Measurements from ENCODE around the gene WWTR1. TPM values are rescaled to one million over a fixed set of nuclear protein-coding genes. Genes with fewer than 3 reads are reported as not detected.

WWTR1 gene
- total and polyA plus RNA-seq, 2 of the 8 experiments (the other 6 are each of a cell fraction or from before 2014, with no cell fraction given), result 15.7 to 18.6 TPM

GRCh38 chr3:149475451-149476060 lies 182.3 kb downstream of the WWTR1 start:
- H4K20me1 ChIP-seq (replicated peaks in 1 of 2; ENCODE audit: control insufficient read depth in 1 of 2, insufficient read depth in 2 of 2, low read length in 2 of 2), result no peaks in the 10 kb centered on the region
- no peak for TF ChIP-seq CBX5 (IDR thresholded peaks at IDR 0.05; ENCODE audit: low read depth, low read length)
- no peak for TF ChIP-seq POLR2A (IDR thresholded peaks at IDR 0.05; ENCODE audit: control extremely low read depth in 1 of 2, low read depth in 2 of 2, low read length in 2 of 2)
- no peak for TF ChIP-seq EGR1 (IDR thresholded peaks at IDR 0.05; ENCODE audit: borderline replicate concordance, low read depth, low read length)
- no peak for TF ChIP-seq SIX5 (IDR thresholded peaks at IDR 0.05; ENCODE audit: low read depth, low read length)
- TF ChIP-seq ZNF274 (IDR thresholded peaks at IDR 0.05; ENCODE audit: borderline replicate concordance, extremely low read depth, low read length), result no peak
- TF ChIP-seq FOSL1 (IDR thresholded peaks at IDR 0.05; ENCODE audit: insufficient read depth, low read depth, low read length), result no peak
- TF ChIP-seq GABPA (IDR thresholded peaks at IDR 0.05; ENCODE audit: borderline replicate concordance, insufficient read depth, low read length), result no peak
- TF ChIP-seq RNF2 (IDR thresholded peaks at IDR 0.05; ENCODE audit: borderline replicate concordance, low read depth, low read length, missing control alignments, poor library complexity, severe bottlenecking), result no peak
- TF ChIP-seq EZH2 (IDR thresholded peaks at IDR 0.05; ENCODE audit: low read depth, low read length, severe bottlenecking), result no peak
- TF ChIP-seq KDM1A (IDR thresholded peaks at IDR 0.05; ENCODE audit: borderline replicate concordance, low read length), result no peak
- TF ChIP-seq SP1 (IDR thresholded peaks at IDR 0.05; ENCODE audit: low read depth, low read length), result no peak
- no peak for TF ChIP-seq MAFK (IDR thresholded peaks at IDR 0.05; ENCODE audit: low read depth, low read length)
- no peak for TF ChIP-seq SUZ12 (IDR thresholded peaks at IDR 0.05; ENCODE audit: low read length)

More at GRCh38 chr3:149475451-149476060, 182.3 kb downstream of the WWTR1 start:
- no peaks in the 10 kb centered on the region for H3K23me2 ChIP-seq (ENCODE audit: low read depth, low read length)
- no peak overlapping the region for H3K56ac ChIP-seq (replicated peaks; ENCODE audit: insufficient read length, low read depth, low read length)
- H3K4me3 ChIP-seq (ENCODE audit: extremely low read depth in 1 of 4, insufficient read depth in 2 of 4, low read depth in 3 of 4, low read length in 4 of 4), result no peak overlapping the region
- no peak overlapping the region for H3K4ac ChIP-seq (replicated peaks; ENCODE audit: insufficient read length, low read depth, low read length)
- no peak overlapping the region for H3K9ac ChIP-seq (replicated peaks in 1 of 4; ENCODE audit: extremely low read depth in 1 of 4, low read depth in 3 of 4, low read length in 3 of 4)
- H4K91ac ChIP-seq (replicated peaks; ENCODE audit: insufficient read length, low read length), result no peak overlapping the region
- ChIA-PET CTCF (ENCODE audit: partially characterized antibody) (interaction anchor here (0.9 to 5.8 kb wide), 7 partner anchors 9 to 131 kb away, joined by 3 to 39 read pairs (median 4); no protein-coding TSS in a partner anchor), POLR2A (ENCODE audit: partially characterized antibody) (interaction anchor here (1.5 kb wide), 1 partner anchor 8 kb away, joined by 3 read pairs; no protein-coding TSS in a partner anchor)
- no peak overlapping the region for H4K5ac ChIP-seq (ENCODE audit: insufficient read length, low read depth, low read length)
- 93% methylated on average over 7 of the region's 7 CpGs; no CpG with 5 or more reads in 1 of the 2 experiments for WGBS, 2 experiments (ENCODE audit: extremely low coverage in 1 of 2, insufficient coverage in 1 of 2, insufficient read length in 1 of 2, insufficient replicate concordance in 2 of 2, low coverage in 1 of 2, low lambda C conversion rate in 2 of 2, missing lambda C conversion rate in 1 of 2)
- no peak overlapping the region for H2BK15ac ChIP-seq (ENCODE audit: low read length)
- H4K8ac ChIP-seq (ENCODE audit: extremely low read depth, insufficient read depth, low read length), result no peak overlapping the region
- H3K79me1 ChIP-seq (ENCODE audit: low read depth, low read length), result no peaks in the 10 kb centered on the region
- H3K4me1 ChIP-seq (replicated peaks in 1 of 4; ENCODE audit: control insufficient read depth in 3 of 4, insufficient read depth in 4 of 4, low read length in 3 of 4), result no peaks in the 10 kb centered on the region; a peak in 2 of 7 replicates
- no peaks in the 10 kb centered on the region for H3K79me2 ChIP-seq (ENCODE audit: control insufficient read depth in 1 of 2, insufficient read depth in 2 of 2, low read length in 2 of 2)
- FAIRE-seq (no peak), DNase-seq (ENCODE audit: low read depth in 1 of 2, low spot score in 2 of 2) (no peak)
- H2AK5ac ChIP-seq (ENCODE audit: low read depth, low read length), result no peak overlapping the region
- H3K4me2 ChIP-seq (ENCODE audit: insufficient read depth in 1 of 2, low read depth in 2 of 2, low read length in 2 of 2), result no peak overlapping the region
- H3K14ac ChIP-seq (ENCODE audit: insufficient read length), result no peak overlapping the region
- no peaks in the 10 kb centered on the region for H3K27me3 ChIP-seq (replicated peaks in 1 of 4; ENCODE audit: control insufficient read depth in 3 of 4, extremely low read depth in 1 of 4, insufficient read depth in 3 of 4, low read length in 3 of 4)
- no peak overlapping the region for H3K23ac ChIP-seq (ENCODE audit: insufficient read length)
- H2AFZ ChIP-seq (ENCODE audit: low read length), result 0 out of 2 replicates have a peak overlapping the region, but pooled peaks have one; percentile 15
- no peak overlapping the region for H2BK120ac ChIP-seq (replicated peaks; ENCODE audit: low read depth, low read length)
- no peak overlapping the region for H2BK5ac ChIP-seq (ENCODE audit: low read depth, low read length)
- no peak overlapping the region for H3K18ac ChIP-seq (ENCODE audit: extremely low read depth, low read length)
- H2BK20ac ChIP-seq (ENCODE audit: low read length), result no peak overlapping the region
- H2BK12ac ChIP-seq (ENCODE audit: low read depth, low read length), result no peak overlapping the region
- no peaks in the 10 kb centered on the region for H3K9me3 ChIP-seq (ENCODE audit: insufficient read depth in 2 of 2, low read depth in 1 of 2, low read length in 1 of 2)
- H3K36me3 ChIP-seq (ENCODE audit: control insufficient read depth in 2 of 4, insufficient read depth in 4 of 4, low read length in 3 of 4), result no peaks in the 10 kb centered on the region
- no peak overlapping the region for H3K27ac ChIP-seq (ENCODE audit: low read depth, low read length)
